ENCODE measurements around the gene SRSF10.

GRCh38 chr1:23966973-23967493 is 13.1 kb downstream of the SRSF10 start:
- TF ChIP-seq, protein P1, sequence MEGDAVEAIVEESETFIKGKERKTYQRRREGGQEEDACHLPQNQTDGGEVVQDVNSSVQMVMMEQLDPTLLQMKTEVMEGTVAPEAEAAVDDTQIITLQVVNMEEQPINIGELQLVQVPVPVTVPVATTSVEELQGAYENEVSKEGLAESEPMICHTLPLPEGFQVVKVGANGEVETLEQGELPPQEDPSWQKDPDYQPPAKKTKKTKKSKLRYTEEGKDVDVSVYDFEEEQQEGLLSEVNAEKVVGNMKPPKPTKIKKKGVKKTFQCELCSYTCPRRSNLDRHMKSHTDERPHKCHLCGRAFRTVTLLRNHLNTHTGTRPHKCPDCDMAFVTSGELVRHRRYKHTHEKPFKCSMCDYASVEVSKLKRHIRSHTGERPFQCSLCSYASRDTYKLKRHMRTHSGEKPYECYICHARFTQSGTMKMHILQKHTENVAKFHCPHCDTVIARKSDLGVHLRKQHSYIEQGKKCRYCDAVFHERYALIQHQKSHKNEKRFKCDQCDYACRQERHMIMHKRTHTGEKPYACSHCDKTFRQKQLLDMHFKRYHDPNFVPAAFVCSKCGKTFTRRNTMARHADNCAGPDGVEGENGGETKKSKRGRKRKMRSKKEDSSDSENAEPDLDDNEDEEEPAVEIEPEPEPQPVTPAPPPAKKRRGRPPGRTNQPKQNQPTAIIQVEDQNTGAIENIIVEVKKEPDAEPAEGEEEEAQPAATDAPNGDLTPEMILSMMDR (IDR thresholded peaks at IDR 0.05), result no peak
- TF ChIP-seq POLR2AphosphoS5 (IDR thresholded peaks at IDR 0.05) (no peak), POLR2A (IDR thresholded peaks at IDR 0.05) (no peak)
